Thyroid gland (tissue), 4 donors: ENCODE data around the gene ALKAL2.

Experiments used
- POLR2A ChIP-seq, 2 donors: fragments of 450-650 bp; IDR thresholded peaks; one replicate each; pipeline ENCODE4 v1.6.1; 2017; ENCODE audit warnings: antibody characterized with exemption in 2 of 2, mild to moderate bottlenecking in 2 of 2, moderate library complexity in 1 of 2
- TF ChIP-seq, protein P1 (sequence below), 6 experiments: fragments of 200-600 bp in 3 of 6; fragments of 450-650 bp in 3 of 6; sonication (generic) in 3 of 6; IDR thresholded peaks; one replicate each; pipeline ENCODE4 v1.5.1; 2016 to 2019; ENCODE audit warnings: antibody characterized with exemption in 6 of 6, mild to moderate bottlenecking in 2 of 6, inconsistent platforms in 1 of 6, moderate library complexity in 1 of 6

DNA sequence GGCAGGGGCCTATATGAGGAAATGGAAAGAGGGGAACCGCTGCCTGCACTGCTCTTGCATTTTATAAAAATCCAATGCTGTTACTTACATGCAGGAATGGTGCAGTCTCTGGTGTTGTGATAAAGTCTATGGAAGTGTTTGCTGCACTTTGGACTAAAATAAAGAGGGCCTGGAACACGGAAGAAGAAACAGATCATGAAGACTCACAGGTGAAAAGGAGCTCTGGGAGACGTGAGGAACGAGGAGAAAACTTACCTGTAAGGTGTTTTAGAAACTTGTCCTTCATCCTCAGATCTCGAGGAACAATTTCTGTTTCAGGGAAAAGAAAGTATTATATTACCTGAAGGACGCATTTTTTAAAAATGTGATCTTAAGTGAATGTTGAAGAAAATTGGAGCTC, 1.9 kb downstream of the ALKAL2 start:
- TF ChIP-seq, protein P1, sequence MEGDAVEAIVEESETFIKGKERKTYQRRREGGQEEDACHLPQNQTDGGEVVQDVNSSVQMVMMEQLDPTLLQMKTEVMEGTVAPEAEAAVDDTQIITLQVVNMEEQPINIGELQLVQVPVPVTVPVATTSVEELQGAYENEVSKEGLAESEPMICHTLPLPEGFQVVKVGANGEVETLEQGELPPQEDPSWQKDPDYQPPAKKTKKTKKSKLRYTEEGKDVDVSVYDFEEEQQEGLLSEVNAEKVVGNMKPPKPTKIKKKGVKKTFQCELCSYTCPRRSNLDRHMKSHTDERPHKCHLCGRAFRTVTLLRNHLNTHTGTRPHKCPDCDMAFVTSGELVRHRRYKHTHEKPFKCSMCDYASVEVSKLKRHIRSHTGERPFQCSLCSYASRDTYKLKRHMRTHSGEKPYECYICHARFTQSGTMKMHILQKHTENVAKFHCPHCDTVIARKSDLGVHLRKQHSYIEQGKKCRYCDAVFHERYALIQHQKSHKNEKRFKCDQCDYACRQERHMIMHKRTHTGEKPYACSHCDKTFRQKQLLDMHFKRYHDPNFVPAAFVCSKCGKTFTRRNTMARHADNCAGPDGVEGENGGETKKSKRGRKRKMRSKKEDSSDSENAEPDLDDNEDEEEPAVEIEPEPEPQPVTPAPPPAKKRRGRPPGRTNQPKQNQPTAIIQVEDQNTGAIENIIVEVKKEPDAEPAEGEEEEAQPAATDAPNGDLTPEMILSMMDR (IDR thresholded peaks at IDR 0.05), result no peak
- TF ChIP-seq POLR2A (IDR thresholded peaks at IDR 0.05), result no peak
